Measurements from ENCODE around the gene TTYH2.
A peak's percentile ranks its signal among the peaks of the same experiment; 100 is the strongest.

TTYH2 gene, protein sequence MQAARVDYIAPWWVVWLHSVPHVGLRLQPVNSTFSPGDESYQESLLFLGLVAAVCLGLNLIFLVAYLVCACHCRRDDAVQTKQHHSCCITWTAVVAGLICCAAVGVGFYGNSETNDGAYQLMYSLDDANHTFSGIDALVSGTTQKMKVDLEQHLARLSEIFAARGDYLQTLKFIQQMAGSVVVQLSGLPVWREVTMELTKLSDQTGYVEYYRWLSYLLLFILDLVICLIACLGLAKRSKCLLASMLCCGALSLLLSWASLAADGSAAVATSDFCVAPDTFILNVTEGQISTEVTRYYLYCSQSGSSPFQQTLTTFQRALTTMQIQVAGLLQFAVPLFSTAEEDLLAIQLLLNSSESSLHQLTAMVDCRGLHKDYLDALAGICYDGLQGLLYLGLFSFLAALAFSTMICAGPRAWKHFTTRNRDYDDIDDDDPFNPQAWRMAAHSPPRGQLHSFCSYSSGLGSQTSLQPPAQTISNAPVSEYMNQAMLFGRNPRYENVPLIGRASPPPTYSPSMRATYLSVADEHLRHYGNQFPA

DNA sequence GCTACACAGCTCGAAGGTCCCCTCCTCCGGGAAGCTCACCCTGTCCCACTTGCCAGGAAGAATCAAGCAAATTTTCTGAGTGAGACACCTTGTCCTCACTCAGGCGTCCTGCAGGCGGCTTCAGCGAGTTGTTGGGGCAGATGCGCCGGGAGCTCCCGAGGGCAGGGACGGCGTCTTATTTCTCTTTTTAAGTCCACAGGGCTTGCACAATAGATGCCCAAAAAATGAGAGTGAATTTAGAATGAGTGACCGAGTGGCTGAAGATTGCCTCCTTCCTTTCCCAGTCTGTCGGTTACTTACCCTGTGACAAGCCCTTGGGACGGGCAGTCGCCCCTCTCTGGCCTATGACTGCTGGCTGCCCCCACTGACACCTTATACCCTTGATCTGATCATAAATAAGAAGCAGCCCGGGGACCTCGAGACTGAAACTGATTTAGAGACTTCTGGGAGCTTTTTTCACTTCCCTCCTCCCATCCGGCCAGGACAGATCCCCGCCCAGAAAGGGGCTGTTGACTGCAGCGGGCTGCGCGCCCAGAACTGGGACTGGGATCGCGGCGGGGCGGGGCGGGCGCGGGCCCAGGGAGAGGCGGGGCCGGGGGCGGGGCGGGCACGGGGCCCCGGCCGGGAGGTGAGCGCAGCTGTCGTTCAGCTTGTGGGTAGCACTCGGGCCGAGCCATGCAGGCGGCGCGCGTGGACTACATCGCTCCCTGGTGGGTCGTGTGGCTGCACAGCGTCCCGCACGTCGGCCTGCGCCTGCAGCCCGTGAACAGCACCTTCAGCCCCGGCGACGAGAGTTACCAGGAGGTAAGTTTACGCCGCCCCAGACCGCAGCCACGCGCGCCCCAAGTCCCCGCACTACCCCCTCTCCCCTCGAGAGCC is at the start of gene TTYH2:
TSS of gene TTYH2 (plus strand) at position 659 of the 879 bp plus-strand sequence. CDS start at position 676, 17 bp downstream.
- TF ChIP-seq, protein P1, sequence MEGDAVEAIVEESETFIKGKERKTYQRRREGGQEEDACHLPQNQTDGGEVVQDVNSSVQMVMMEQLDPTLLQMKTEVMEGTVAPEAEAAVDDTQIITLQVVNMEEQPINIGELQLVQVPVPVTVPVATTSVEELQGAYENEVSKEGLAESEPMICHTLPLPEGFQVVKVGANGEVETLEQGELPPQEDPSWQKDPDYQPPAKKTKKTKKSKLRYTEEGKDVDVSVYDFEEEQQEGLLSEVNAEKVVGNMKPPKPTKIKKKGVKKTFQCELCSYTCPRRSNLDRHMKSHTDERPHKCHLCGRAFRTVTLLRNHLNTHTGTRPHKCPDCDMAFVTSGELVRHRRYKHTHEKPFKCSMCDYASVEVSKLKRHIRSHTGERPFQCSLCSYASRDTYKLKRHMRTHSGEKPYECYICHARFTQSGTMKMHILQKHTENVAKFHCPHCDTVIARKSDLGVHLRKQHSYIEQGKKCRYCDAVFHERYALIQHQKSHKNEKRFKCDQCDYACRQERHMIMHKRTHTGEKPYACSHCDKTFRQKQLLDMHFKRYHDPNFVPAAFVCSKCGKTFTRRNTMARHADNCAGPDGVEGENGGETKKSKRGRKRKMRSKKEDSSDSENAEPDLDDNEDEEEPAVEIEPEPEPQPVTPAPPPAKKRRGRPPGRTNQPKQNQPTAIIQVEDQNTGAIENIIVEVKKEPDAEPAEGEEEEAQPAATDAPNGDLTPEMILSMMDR (IDR thresholded peaks at IDR 0.05), result peak; percentile 15; the same call in 1 of the 2 replicates

DNA sequence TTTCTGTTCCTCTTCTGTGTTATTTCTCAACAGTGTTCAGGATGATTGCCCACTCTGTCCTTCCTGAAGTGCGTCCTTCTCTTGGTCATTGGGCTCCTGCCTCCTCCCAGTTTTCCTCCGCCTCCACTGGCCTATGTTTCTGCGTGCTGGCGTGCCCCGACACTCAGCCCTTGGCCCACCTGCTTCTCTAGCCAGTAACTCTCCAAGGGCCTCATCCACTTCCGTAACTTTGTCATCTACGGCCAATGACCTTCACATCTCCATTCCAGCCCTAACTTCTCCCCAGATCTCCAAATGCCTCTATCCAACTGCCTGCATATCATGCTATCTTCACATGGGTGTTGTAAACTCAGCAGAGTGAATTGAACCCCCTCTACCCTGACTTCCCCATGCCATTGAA is 49.5 kb upstream of the TTYH2 start:
- TF ChIP-seq, protein P1 (IDR thresholded peaks at IDR 0.05), result no peak

DNA sequence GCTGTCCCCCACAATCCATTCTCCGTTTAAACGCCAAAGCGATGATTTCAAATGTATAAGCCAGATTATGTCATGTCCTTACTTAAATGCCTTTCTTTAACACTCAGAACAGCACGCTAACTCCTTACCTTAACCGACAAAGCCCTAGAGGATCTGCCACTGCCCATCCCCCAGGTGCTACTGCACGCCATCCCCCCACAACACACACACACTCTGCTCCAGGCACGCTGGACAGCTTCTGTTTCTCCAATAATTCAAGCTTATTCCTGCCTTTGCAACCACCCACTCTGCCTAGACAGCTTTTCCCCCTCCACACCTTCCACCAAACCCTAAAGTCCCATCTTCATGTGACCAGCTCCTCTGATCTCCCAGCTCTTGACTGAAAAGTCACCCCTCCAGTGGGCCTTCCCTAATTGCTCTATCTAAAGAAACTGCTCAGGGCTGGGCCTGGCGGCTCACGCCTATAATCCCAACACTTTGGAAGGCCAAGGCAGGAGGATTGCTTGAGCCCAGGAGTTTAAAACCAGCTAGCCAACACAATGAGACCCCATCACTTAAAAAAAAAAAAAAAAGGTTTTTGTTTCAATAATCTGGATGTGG is 48.8 kb upstream of the TTYH2 start:
- TF ChIP-seq, protein P1 (IDR thresholded peaks at IDR 0.05), result no peak

DNA sequence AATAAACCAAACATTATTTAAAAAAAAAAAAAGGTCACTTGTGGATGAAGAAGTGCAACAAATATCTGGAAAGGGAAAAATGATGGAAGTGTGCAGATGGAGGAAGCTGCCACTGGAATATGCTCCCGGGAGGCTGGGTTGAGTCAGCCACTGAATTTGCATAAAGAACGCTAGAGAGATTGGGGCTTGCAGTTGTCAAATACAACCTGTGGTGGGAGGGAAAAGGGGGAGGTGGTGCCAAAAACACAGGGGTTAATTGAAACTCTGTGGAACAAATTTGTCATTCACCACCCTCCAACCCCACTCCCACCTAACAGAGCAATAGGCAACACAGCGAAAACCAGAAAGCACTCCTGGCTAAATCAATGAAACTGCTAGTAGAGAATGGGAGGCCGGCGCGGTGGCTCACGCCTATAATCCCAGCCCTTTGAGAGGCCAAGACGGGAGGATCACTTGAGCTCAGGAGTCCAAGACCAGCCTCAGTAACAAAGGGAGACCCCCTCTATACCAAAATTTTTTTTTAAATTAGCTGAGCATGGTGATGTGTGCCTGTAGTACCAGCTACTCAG is 47.5 kb upstream of the TTYH2 start:
- TF ChIP-seq, protein P1 (IDR thresholded peaks at IDR 0.05), result no peak

DNA sequence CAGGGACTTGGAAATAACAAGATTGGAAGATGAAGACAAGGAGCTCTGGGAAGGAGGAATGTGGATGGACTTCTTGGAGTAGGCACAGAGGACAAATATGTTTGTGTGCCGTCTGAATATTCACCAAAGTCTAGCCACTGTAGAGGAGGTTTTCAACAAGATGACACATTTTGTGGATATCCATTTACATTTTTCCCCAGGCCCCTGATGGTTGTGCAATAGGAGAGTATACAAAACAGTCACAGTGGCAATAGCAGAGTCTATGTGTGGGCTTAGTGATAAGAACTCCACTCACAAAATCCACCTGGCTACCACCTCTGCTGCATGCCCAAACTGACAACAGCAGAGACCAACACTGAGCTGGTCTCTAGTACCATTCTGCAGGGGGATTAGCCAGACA is 42.4 kb upstream of the TTYH2 start:
- TF ChIP-seq, protein P1 (IDR thresholded peaks at IDR 0.05), result no peak

DNA sequence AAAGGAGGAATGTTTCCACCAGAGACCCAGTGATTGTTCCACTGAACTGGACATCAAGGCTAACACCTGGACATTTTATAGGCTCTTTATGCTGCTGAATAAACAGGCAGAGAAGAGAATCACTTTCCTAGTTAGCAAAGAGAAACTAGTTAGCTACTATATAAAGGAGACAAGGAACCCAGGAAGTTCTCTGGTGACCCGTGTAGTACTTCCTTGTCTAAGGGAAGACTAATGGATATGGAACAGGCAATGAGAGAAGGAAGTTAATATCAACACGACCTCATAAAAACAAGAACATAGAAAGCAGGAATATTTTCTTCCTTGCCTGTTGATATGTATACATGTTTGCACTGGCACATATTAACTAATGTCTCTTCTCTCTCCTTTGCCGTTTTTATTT is 40.7 kb upstream of the TTYH2 start:
- TF ChIP-seq, protein P1 (IDR thresholded peaks at IDR 0.05), result no peak

DNA sequence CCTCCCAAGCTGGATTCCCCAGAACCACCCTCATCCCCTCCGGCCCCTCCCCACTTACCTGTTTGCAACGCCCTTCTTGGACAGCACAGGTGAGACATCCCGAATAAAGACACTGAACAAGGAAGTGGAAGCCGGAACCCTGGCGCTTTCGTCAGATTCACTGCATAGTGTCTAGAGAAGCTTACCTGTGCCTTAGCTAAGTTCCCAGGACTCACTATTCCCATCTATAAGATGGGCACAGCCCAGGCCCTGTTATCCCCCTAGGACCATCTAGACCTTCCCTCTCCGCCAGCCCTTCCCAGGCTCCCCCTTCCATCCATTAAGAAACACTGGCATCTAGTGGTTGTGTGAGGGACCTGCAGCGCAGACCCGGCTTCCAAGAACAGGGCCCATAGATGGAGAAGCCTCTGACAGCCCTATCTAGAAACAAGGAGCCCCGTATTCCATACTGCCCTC is 36.8 kb upstream of the TTYH2 start:
- TF ChIP-seq, protein P1 (IDR thresholded peaks at IDR 0.05), result peak; percentile 92
